Measurements from ENCODE around the gene PAQR4.

The PAQR4 gene

DNA sequence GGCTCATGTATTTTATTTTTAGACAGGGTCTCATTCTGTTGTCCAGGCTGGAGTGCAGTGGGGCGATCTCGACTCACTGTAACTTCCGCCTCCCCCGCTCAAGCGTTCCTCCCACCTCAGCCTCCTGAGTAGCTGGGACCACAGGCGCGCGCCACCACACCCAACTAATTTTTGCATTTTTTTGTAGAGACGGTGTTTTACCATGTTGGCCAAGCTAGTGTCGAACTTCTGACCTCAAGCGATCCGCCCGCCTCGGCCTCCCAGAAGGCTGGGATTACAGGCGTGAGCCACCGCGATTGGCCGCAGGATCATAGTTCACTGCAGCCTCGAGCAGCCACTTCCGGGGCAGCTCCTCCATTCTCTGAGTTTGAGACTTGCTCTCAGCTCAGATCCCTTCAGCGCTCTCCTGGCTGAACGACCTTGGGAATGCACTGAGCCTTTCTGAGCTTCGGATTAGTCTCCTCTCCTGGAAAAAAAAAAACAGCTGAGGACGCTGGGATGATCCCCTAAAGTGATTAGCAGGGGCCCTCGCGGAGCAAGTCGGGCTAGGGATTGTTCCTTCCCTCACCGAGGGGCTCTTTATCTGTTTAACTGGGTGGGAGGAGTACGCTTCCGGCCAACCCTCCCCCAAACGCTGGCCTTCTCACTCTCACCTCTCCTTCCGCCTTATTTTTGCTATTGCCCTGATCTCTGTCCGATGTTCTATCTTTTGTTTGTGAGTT is 12.2 kb downstream of the PAQR4 start:
- no peak for DNase-seq

DNA sequence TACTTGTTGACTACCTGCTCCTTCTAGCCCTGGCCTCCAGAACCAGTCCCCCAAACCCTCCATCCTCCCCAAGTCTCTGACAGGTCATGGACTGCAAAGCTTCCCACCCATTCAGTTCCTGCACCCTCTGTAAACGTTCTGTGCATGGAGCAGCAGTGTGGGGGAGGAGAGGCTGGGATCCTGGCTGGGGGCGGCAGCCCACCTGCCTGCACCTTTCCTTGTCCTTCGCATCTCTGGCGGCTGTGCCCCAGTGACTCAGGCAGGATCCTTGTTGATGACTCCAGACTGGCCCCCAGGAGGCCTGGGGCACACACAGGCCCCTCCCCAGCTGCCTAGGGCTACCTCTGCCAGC is 12.7 kb downstream of the PAQR4 start:
- no peak for DNase-seq

DNA sequence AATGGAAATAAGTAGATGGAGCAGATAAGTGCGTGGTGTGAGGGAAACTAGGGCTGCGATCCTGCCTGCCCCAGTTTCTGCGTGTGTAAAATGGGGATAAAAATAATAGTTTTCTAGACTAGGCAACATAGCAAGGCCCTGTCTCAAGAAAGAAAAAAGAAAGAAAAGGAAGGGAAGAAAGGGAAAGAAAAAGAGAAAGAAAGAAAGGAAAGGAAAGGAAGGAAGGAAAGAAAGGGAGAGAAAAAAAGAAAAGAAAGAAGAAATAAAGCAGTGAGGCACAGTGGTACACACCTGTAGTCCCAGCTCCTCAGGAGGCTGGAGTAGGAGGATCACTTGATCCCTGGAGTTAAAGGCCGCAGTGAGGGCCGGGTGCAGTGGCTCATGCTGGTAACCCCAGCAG is 13.3 kb downstream of the PAQR4 start:
- DNase-seq, result no peak

GRCh38 chr16:2983706-2984136 is 14.6 kb downstream of the PAQR4 start:
- DNase-seq, result peak; percentile 11 to 75

GRCh38 chr16:2985462-2985861 is 16.3 kb downstream of the PAQR4 start:
- no peak for DNase-seq

GRCh38 chr16:2985893-2986355 is 16.8 kb downstream of the PAQR4 start:
- no peak for DNase-seq

GRCh38 chr16:2986623-2987188 is 17.6 kb downstream of the PAQR4 start:
- DNase-seq, result no peak

DNA sequence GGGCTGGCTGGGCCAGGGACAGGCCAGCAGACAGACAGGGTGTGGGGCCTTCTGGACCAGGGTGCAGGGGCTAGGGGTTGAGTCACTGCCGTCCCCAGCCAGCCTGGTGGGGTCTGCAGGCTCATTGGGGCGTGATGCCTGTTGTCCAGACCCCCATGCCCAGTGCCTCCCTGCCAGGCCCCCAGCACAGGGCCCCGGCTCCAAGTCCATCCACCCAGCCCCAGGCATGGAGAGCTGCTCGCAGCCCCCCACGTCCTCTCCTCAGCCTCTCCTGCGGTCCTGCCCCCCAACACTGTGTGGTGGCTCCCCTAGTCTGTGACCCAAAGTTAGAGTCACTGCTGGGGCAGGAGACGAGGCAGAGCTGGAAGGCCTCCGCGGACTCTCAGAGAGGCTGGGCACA is 18.1 kb downstream of the PAQR4 start:
- no peak for DNase-seq

- DNase-seq, result no peak
Observed at GRCh38 chr16:2987833-2988232, 18.7 kb downstream of the PAQR4 start.

GRCh38 chr16:2988590-2989099 is 19.5 kb downstream of the PAQR4 start:
- no peak for DNase-seq

DNA sequence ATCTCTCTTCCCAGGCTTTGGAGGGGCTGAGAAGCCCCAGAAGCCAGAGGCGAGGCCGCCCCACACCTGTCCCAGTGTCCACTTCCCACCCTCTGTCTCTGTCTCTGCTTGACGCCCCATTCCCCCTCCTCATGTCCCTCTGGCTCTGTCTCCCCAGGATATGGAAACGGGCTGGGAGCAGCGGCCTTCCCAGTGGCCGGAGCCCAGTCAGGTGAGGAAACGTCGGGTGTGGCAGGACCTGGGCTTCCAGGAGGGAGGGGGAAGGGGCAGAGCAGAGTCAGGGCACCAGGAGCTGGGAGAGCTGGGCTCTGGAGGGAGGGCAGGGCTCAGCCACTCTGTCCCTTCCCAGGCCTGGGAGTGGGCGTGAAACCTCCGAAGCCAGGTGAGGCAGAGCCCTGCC is 21.7 kb downstream of the PAQR4 start:
- DNase-seq, result no peak

DNA sequence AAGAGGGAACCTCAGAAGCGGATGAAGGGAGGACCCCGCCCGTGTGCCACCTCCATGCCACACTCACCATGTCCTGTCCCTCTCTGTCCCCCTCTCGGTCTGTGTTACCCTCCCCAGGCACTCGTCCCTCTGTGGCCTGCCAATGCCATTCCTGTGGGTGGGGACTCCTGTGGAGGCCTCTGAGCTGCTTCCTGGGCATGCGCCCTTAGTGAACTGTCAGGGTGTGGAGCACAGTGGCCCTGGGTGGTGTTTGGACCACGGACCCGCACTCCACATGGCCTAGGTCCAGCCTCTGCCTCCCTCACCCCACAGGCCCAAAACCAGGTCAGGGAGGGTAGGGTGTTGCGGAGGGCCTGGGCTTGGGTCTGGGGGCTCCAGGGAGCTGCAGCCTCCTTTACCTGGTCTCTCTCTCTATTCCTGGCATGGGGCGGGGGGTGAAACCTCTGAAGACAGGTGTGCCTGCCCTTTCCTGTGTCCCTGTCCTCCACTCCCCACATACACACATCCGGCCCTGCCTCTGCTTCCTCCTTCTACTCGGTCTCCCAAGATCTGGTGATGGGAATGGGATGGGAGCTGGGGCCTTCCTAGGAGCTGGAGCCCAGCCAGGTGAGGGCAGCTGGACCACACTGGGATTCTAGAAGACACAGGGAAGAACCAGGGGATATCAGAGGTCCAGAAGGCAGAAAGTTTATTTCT is 22.6 kb downstream of the PAQR4 start:
- no peak for DNase-seq

GRCh38 chr16:2992383-2993081 is 23.4 kb downstream of the PAQR4 start:
- no peak for DNase-seq

DNA sequence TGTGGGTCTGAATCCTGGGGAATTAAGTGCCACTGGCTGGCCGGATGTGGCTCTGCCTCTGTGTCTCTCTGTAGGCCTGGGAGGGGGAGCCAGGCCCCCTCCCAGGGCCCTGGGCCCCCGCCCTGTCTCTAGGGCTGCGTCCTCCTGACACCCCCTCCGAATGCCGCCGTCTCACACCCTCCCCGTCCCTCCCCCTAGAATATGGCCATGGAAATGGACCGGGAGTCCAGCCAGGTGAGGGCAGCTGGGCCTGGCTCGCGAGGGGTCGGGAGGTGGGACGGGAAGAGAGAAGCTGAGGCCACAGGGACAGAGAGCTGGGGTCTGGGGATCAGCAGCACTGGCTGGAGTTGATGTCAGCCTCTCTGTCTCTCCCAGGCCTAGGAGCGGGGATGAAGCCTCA is 27.1 kb downstream of the PAQR4 start:
- DNase-seq, result no peak

DNA sequence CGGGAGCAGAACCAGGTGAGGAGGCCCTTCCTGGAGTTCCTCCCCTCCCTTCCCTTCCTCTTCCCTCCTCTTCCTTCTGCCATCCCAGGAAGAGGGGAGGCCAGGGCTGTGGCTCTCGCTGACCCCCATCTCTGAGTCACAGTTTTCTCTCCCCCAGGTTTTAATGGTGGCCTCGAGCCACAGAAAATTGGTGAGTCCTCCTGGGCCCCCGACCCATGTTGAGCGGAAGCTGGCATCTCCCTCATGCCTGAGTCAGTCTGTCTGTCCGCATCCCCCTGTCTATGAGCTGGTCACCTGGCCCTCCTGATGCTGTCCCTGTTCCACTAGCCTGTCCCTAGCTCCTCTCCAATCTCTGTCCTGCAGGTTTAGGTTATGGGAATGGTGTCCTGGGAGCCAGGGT is 30.8 kb downstream of the PAQR4 start:
- DNase-seq, result no peak

DNA sequence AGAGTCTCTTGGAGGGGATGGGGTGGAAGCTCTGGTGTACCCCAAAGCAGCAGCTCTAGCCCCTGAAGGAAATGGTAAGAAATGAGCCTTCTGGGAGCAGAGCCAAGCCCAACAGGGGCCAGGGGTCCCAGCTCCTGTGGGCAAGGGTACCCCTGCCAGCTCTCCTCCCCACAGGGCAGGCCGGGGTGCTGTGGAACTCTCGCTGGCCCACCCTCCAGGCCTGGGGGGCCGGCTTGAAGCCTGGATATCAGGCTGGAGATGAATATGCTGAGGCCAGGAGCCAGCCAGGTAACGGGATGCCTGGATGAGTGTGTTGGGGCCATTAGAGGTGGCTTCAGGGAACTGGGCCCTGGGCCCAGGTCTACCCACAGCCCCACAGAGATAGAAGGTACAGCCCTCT is 31.4 kb downstream of the PAQR4 start:
- DNase-seq, result no peak

GRCh38 chr16:3001316-3001715 is 32.2 kb downstream of the PAQR4 start:
- DNase-seq, result no peak

GRCh38 chr16:3003582-3004270 is 34.6 kb downstream of the PAQR4 start:
- peak; percentile 91 to 97 for DNase-seq

- peak in 1 of 2 experiments; percentile 50 for DNase-seq
Observed at GRCh38 chr16:3004319-3004718, 35.2 kb downstream of the PAQR4 start.

- no peak for DNase-seq
Observed at GRCh38 chr16:3004781-3005284, 35.7 kb downstream of the PAQR4 start.

DNA sequence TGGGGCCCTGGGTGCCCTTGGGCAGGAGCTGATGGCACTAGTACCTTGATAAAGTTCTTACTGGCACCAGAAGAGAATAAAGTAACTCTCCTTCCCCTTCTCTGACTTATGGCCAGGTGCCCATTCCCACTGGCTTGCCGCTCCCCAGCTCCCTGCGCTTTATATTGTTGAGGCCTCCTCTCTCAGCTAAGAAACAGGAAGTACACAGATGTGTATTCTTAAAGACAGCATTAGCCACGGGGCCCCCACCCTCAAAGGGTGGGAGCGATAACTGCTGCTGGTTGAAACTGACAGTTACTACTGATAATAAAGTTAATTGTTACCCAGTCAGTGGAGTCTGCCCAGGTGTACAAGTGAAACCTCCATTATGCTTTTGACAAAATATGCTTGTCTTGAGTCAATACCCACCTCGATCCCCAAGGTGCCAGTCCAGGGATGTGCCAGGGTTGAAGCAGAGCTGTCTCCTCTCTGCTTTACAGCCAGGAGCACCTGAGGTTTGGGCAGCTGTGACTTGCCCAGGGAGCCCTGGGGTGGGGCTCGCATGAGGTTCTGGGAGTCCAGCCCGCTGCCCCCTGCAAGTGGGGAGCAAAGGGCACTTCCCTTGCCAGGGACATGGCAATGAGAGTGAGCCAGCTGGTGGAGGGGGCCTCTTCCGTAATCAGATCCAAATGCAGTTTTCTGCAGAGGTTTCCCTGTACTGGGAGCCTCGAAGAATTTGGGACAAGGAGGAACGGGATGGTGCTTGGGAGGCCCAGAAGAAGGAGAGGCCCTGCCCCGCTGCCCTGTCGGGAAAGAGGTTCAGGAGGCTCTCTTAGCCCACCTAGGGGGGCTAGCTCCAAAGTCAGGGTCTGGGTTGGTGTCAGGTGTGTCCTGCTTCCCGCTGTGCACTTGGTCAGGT is 38.2 kb downstream of the PAQR4 start:
- no peak for DNase-seq

All from NCI-H526 (cell line).